ENCODE results near the gene DBT.

GRCh38 chr1:100145116-100145515, 104.5 kb downstream of the DBT start:
- TF ChIP-seq POLR2A (IDR thresholded peaks at IDR 0.05) (no peak), CTCF (IDR thresholded peaks at IDR 0.05) (no peak), EP300 (IDR thresholded peaks at IDR 0.05) (no peak), POLR2AphosphoS5 (IDR thresholded peaks at IDR 0.05) (no peak)

All from stomach (tissue), 4 donors.